Adipocyte (in vitro differentiated cells): ENCODE data around the gene MTTP.

Experiments used
- DNase-seq: peaks from one replicate; pipeline ENCODE4 v3.0.0-alpha.2; 2015; ENCODE audit warnings: low read depth
- H3K27me3 ChIP-seq: replicated peaks from 2 replicates; pipeline ENCODE4 v1.7.0; 2013; ENCODE audit warnings: mild to moderate bottlenecking, low read length, moderate library complexity; ENCODE audit not compliant: control insufficient read depth, insufficient read depth
- H3K36me3 ChIP-seq: 2 replicates; pipeline ENCODE4 v1.7.0; 2013; ENCODE audit warnings: low read length, mild to moderate bottlenecking, moderate library complexity; ENCODE audit not compliant: control insufficient read depth, insufficient read depth, severe bottlenecking
- H3K4me1 ChIP-seq: 2 replicates; pipeline ENCODE4 v1.7.0; 2013; ENCODE audit warnings: mild to moderate bottlenecking, low read length, moderate library complexity; ENCODE audit not compliant: control insufficient read depth, insufficient read depth
- H3K4me3 ChIP-seq: 2 replicates; pipeline ENCODE4 v1.7.0; 2013; ENCODE audit warnings: mild to moderate bottlenecking, low read length, moderate library complexity
- H3K9ac ChIP-seq: 2 replicates; pipeline ENCODE4 v1.7.0; 2013; ENCODE audit warnings: mild to moderate bottlenecking, low read length, moderate library complexity
- H3K9me3 ChIP-seq: 2 replicates; pipeline ENCODE4 v1.7.0; 2013; ENCODE audit warnings: mild to moderate bottlenecking, low read length, moderate library complexity; ENCODE audit not compliant: control insufficient read depth

Gene MTTP

DNA sequence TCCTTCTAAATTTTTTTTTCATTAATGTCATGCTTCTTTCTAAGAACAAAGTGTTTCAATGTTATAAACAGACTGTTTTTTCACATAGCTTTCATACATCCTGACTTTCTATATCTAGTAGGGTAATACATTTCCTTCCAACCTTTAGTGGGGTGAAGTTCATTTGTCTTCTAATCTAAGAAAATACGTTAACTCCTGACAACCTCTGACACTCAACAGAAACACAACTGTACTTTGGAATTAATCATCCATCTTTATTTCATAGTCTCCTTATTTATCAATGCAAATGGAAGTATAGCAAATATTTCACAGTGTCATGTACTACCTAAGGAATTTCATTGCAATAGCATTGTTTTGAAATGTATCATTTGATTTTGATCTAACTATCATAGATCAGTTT, 2.7 kb upstream of the MTTP start:
- Histone ChIP-seq H3K36me3 (no peaks in the 10 kb centered on the region), H3K4me1 (peaks cover 7% of the 10 kb centered on the region), H3K9me3 (no peaks in the 10 kb centered on the region), H3K27me3 (no peaks in the 10 kb centered on the region), H3K4me3 (no peak overlapping the region), H3K9ac (no peak overlapping the region)
- DNase-seq: no peak

DNA sequence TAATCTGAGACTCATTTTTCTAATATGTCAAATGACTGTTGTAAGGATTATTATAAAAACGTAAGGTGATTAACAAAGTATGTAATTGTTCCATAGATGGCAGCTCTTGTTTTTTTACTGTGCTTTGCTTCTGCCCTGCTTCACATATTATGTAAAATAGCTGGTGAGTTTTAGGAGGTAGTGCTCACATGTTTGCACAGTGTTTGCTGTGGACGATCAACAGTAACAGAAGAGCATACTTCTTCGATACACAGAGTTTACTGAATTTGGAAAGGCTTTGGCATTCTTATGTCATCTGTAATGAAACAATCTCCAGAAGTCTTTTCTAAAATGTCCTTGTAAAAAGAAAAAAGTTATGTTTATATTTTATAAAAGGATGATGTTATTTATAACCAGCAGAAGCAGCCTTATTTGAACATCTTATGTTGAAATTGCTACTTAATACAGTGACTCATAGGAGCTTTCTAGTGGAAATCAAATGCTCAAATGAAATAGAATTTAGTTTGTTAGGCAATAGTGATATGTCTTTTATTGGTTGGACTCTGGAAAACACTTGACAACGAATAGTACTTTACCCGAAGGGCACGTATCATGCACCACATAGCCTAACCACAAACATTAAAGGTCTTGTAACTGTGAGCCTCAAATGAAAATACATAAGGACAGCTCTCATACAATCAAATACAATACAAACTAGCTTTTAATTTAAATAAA, 1.9 kb upstream of the MTTP start:
- Histone ChIP-seq H3K9me3 (no peaks in the 10 kb centered on the region), H3K4me3 (no peak overlapping the region), H3K27me3 (no peaks in the 10 kb centered on the region), H3K36me3 (no peaks in the 10 kb centered on the region), H3K9ac (no peak overlapping the region), H3K4me1 (peaks cover 7% of the 10 kb centered on the region)
- peak; percentile 44 for DNase-seq

DNA sequence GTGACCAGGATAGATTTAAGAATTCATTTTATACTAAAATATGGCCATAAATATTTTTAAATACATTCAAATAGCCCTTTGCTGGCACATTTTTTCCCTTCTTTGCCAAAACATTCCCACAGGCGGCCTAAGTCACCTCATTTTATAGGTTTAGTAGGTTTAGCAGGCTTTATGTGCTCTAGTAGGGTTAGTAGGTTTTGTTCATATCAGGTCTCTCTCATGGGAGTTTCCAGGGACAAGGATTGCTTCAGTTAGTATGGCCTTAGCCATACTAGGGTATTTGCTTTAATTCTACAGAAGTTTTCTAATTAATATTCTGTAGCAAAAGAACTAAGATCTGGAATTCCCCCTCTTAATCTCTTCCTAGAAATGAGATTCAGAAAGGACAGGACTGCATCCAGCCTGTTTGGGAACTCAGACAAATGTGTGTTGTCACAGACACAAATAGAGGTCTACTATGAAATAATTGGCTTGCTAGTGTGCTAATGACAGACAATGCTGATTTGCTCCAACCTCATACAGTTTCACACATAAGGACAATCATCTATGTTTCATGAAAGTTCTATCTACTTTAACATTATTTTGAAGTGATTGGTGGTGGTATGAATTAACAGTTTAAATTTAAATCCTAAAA, 772 bp upstream of the MTTP start:
- DNase-seq: no peak
- Histone ChIP-seq H3K9ac (no peak overlapping the region), H3K4me3 (no peak overlapping the region), H3K9me3 (no peaks in the 10 kb centered on the region), H3K27me3 (no peaks in the 10 kb centered on the region), H3K36me3 (no peaks in the 10 kb centered on the region), H3K4me1 (peaks cover 7% of the 10 kb centered on the region)

DNA sequence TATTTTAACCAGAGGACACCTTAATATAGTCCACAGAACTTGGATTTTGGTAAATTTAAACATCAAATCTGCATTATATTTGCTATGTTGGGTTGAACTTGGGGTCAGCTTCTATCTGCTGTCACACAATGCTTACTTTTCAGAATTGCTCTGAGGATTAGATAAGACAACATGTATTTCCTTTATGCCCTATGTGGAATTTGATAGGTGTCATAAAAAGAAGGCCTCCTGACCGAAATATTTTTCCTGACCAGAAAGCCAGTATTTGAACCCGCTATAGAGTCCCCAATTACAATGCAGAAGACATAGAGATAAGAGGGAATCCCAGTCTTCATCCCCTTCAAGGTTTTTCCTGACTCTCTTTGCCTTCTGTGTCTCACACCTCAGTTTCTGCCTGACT, 4.1 kb downstream of the MTTP start:
- no peak for DNase-seq

DNA sequence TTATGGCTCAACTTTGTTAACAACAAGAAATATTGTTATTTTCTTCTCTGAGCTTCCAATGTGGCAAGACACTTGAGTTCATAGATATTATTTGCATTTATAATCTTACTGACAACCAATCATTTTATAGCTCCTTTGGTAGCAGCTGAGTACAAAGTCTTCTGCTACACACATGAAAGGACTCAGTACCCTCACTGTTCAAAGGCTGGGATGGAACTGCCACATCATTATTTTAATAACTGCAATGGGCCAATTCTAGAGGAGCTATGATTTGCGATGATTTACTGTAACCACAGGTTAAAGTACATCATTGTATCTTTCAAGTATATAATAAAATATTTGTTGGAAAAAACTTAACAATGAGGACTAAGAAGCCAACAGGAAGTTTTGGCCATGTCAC, 10.9 kb downstream of the MTTP start:
- Histone ChIP-seq H3K9me3 (no peaks in the 10 kb centered on the region), H3K4me3 (no peak overlapping the region), H3K27me3 (peaks cover 4% of the 10 kb centered on the region), H3K36me3 (no peaks in the 10 kb centered on the region), H3K9ac (no peak overlapping the region), H3K4me1 (no peaks in the 10 kb centered on the region)
- no peak for DNase-seq

More for the DNA sequence above, 4.1 kb downstream of the MTTP start:
- Histone ChIP-seq H3K36me3 (no peaks in the 10 kb centered on the region), H3K9me3 (no peaks in the 10 kb centered on the region), H3K4me3 (no peak overlapping the region), H3K27me3 (peaks cover 4% of the 10 kb centered on the region), H3K9ac (no peak overlapping the region), H3K4me1 (no peaks in the 10 kb centered on the region)

DNA sequence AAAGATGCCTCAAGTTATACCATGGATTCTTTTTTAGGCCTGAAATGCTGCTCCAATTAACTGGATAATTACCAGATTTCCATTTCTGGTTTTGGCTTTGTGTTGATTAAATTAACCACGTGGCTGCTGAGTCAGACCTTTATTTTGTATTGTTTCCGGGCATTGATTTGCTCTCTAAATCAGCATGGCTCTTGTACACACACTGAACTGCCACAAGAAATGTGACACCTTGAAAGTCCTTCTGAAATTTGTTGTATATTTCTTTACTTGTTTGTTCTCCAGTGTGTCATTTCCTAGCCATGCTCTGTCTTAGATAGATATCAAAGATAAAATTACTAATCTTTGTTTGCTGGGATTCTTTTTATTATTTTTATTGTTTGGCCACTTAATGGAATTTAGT, 11.7 kb downstream of the MTTP start:
- Histone ChIP-seq H3K27me3 (peaks cover 4% of the 10 kb centered on the region), H3K4me3 (no peak overlapping the region), H3K9ac (no peak overlapping the region), H3K4me1 (no peaks in the 10 kb centered on the region), H3K36me3 (no peaks in the 10 kb centered on the region), H3K9me3 (no peaks in the 10 kb centered on the region)
- DNase-seq: no peak

DNA sequence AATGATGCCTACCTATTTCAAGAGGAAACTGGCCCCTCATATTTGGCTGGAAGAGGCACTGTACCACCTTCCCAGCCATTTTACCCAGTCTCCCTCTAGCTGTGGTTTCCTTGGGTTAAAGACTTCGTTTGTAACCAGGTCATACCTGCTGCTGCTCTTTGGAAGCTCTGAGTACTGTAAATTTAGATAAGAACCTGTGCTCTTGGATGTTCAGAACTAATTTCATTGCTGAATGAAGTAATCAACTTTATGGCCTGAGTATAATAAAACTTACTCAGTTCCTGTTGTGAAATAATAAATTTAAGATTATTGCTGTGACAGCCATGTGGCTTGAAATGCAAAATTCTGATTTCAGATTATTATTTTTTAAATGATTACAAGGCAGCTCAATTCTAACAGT, 12.2 kb downstream of the MTTP start:
- DNase-seq: no peak

DNA sequence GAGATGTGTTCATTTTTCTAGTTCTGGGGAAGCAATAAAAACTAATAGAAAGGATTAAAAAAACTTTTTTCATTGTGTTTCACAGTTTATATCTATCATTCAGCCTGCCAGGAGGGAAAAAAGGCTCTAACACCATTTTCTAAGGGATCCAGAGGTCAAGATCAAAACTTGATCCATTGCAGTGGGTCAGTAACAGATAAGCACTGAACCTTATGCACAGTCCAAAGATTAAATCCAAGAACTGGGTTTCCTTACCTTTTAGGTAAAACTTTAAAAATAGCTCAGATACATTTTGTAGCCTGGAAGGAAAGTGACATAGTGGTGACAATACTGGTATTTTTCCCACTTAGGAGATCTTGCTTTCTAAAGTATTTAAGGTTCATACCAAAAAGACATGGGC, 12.7 kb downstream of the MTTP start:
- H3K36me3 ChIP-seq: no peaks in the 10 kb centered on the region
- peaks cover 1% of the 10 kb centered on the region for H3K27me3 ChIP-seq
- H3K9me3 ChIP-seq: no peaks in the 10 kb centered on the region
- no peak overlapping the region for H3K4me3 ChIP-seq
- no peak overlapping the region for H3K9ac ChIP-seq
- H3K4me1 ChIP-seq: no peaks in the 10 kb centered on the region
- DNase-seq: no peak

More for the DNA sequence above, 12.2 kb downstream of the MTTP start:
- no peaks in the 10 kb centered on the region for H3K9me3 ChIP-seq
- H3K9ac ChIP-seq: no peak overlapping the region
- no peak overlapping the region for H3K4me3 ChIP-seq
- H3K27me3 ChIP-seq: peaks cover 4% of the 10 kb centered on the region
- no peaks in the 10 kb centered on the region for H3K4me1 ChIP-seq
- H3K36me3 ChIP-seq: no peaks in the 10 kb centered on the region

DNA sequence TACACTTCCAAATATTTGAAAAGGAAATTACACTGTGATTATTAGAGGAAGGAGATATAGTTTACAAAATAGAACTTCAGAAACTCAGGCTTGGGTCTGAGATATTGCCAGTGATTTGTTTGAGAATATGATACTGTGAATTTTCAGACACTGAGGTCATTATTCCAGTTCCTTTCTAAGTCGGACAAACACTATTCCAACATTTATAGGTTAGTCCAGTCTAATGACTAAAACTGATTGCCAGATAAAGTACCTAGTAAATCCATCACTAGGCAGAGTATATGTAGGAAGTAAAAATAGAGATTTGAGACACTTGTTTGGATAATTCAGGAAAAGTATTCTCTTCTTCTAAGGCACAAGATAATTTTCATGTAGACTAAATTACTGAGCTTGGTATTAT, 13.2 kb downstream of the MTTP start:
- Histone ChIP-seq H3K9ac (no peak overlapping the region), H3K27me3 (no peaks in the 10 kb centered on the region), H3K4me3 (no peak overlapping the region), H3K36me3 (no peaks in the 10 kb centered on the region), H3K9me3 (no peaks in the 10 kb centered on the region), H3K4me1 (no peaks in the 10 kb centered on the region)
- DNase-seq: no peak

DNA sequence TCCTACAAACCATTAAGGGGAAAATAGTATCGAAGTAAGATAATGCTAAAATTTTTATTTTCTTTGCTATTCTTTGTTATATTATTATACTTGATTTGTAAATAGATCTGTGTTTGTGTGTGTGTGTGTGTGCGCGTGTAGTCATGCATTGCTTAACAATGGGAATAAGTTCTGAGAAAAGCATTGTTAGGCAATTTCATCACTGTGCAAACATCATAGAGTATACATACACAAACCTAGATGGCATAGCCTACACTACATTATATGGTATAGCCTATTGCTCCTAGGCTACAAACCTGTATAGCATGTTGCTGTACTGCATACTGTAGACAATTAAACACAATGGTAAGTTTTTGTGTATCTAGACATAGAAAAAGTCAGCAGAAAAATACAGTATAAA, 17.1 kb downstream of the MTTP start:
- Histone ChIP-seq H3K9ac (no peak overlapping the region), H3K27me3 (no peaks in the 10 kb centered on the region), H3K36me3 (no peaks in the 10 kb centered on the region), H3K4me1 (no peaks in the 10 kb centered on the region), H3K9me3 (no peaks in the 10 kb centered on the region), H3K4me3 (no peak overlapping the region)
- no peak for DNase-seq

DNA sequence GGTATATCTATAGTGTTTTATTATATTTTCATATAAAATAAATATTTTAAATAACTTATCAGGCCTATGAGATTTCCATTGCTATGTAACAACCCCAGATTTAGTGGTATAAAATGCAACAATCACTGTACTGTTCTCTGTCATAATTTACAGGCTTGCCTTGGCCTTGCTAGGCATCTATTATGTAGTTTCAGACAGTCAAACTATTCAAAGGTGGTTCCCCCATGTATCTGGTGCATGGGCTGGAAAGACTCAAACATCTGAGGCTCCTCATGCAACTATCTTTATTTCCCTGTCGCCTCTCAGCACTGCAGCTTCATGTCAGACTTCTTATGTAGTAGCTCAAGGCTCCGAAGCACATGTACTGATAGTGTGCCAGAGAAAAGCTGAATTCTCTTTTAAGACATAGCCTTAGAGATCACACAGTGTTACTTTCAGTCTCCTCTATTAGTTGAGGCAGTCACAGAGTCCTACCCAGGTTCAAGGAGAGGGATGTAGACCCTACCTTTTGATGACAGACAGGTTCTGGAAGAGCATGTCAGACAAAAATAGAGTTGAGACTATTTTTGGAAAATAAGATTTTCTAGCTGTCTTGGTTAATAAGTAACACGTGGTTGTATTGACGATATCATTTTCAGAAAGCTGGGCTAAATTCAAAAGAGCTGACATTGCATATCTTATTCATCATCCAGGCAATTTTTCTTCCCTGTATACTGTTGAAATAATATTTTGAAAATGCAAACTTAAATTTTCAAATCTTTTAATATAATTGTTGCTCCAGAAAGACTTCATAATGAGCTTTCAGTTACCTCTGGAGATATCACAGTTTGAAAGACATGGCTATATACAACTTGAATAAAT, 19.4 kb downstream of the MTTP start:
- no peak overlapping the region for H3K9ac ChIP-seq
- no peak for DNase-seq
- no peak overlapping the region for H3K4me3 ChIP-seq
- no peaks in the 10 kb centered on the region for H3K4me1 ChIP-seq
- H3K27me3 ChIP-seq: no peaks in the 10 kb centered on the region
- no peaks in the 10 kb centered on the region for H3K36me3 ChIP-seq
- no peaks in the 10 kb centered on the region for H3K9me3 ChIP-seq
